ENCODE measurements around the gene COX6B2. TPM values are rescaled to one million over a fixed set of nuclear protein-coding genes. Genes with fewer than 3 reads are reported as not detected.
A peak's percentile ranks its signal among the peaks of the same experiment; 100 is the strongest.
"Not testable (repeated sequence)": the region's sequence is repeated elsewhere in the genome, so short reads cannot be mapped to it uniquely, and the experiment has no call there.

Gene COX6B2
- total RNA-seq, 1 donor from 2014 or later: not detected

- H3K27me3 ChIP-seq: no peaks in the 10 kb centered on the region
- H3K4me3 ChIP-seq: no peak overlapping the region
- H3K79me2 ChIP-seq (ENCODE audit: low read depth): no peaks in the 10 kb centered on the region
- Mint-ChIP-seq H3K27me3 (ENCODE audit: insufficient read depth, low read depth) (peaks cover 16% of the 10 kb centered on the region), H3K4me3 (no peak overlapping the region), H3K27ac (no peak overlapping the region), H3K36me3 (no peaks in the 10 kb centered on the region), H3K9me3 (peaks cover 2% of the 10 kb centered on the region), H3K4me1 (peaks cover 12% of the 10 kb centered on the region)
- H3K4me1 ChIP-seq: no peaks in the 10 kb centered on the region
- H3K36me3 ChIP-seq: no peaks in the 10 kb centered on the region
- no peak for DNase-seq (ENCODE audit: low spot score)
- H3F3A ChIP-seq (ENCODE audit: low read depth): peaks cover 8% of the 10 kb centered on the region
- TF ChIP-seq, protein P1, sequence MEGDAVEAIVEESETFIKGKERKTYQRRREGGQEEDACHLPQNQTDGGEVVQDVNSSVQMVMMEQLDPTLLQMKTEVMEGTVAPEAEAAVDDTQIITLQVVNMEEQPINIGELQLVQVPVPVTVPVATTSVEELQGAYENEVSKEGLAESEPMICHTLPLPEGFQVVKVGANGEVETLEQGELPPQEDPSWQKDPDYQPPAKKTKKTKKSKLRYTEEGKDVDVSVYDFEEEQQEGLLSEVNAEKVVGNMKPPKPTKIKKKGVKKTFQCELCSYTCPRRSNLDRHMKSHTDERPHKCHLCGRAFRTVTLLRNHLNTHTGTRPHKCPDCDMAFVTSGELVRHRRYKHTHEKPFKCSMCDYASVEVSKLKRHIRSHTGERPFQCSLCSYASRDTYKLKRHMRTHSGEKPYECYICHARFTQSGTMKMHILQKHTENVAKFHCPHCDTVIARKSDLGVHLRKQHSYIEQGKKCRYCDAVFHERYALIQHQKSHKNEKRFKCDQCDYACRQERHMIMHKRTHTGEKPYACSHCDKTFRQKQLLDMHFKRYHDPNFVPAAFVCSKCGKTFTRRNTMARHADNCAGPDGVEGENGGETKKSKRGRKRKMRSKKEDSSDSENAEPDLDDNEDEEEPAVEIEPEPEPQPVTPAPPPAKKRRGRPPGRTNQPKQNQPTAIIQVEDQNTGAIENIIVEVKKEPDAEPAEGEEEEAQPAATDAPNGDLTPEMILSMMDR (IDR thresholded peaks at IDR 0.05): no peak
- no peak for TF ChIP-seq EZH2phosphoT487 (IDR thresholded peaks at IDR 0.05)
- TF ChIP-seq EZH2 (IDR thresholded peaks at IDR 0.05): no peak
- H3K9me3 ChIP-seq (ENCODE audit: low read depth): no peaks in the 10 kb centered on the region
- no peak overlapping the region for H3K9ac ChIP-seq
- H2AFZ ChIP-seq (replicated peaks): no peak overlapping the region
- no peak overlapping the region for H3K27ac ChIP-seq
- H4K20me1 ChIP-seq (ENCODE audit: low read depth): no peaks in the 10 kb centered on the region
- no peak overlapping the region for H3K4me2 ChIP-seq
Observed at GRCh38 chr19:55333870-55334269, 20.6 kb downstream of the COX6B2 start.

- not testable (repeated sequence) for H3K27ac ChIP-seq; H3K4me1 ChIP-seq; H4K20me1 ChIP-seq (ENCODE audit: low read depth); H3K27ac Mint-ChIP-seq; H3K4me3 ChIP-seq; H3K27me3 Mint-ChIP-seq (ENCODE audit: insufficient read depth, low read depth); H3K9ac ChIP-seq; H3K27me3 ChIP-seq; H3K79me2 ChIP-seq (ENCODE audit: low read depth); H3K4me2 ChIP-seq; DNase-seq (ENCODE audit: low spot score); H3K4me1 Mint-ChIP-seq; H3F3A ChIP-seq (ENCODE audit: low read depth); H2AFZ ChIP-seq (replicated peaks); H3K9me3 Mint-ChIP-seq; H3K4me3 Mint-ChIP-seq; H3K36me3 ChIP-seq; H3K36me3 Mint-ChIP-seq; H3K9me3 ChIP-seq (ENCODE audit: low read depth)
Observed at GRCh38 chr19:55329791-55330190, 24.7 kb downstream of the COX6B2 start.

- not testable (repeated sequence) for H3K4me3 Mint-ChIP-seq; H3K4me3 ChIP-seq; H3K4me2 ChIP-seq; H3K36me3 Mint-ChIP-seq; H3K79me2 ChIP-seq (ENCODE audit: low read depth); H3K4me1 ChIP-seq; H3K27ac ChIP-seq; H3K4me1 Mint-ChIP-seq; H3K36me3 ChIP-seq; H3F3A ChIP-seq (ENCODE audit: low read depth); H4K20me1 ChIP-seq (ENCODE audit: low read depth); H3K9me3 ChIP-seq (ENCODE audit: low read depth); DNase-seq (ENCODE audit: low spot score); H3K27ac Mint-ChIP-seq; H3K27me3 ChIP-seq; H3K9me3 Mint-ChIP-seq; H3K9ac ChIP-seq; H2AFZ ChIP-seq (replicated peaks)
- peaks cover 11% of the 10 kb centered on the region for H3K27me3 Mint-ChIP-seq (ENCODE audit: insufficient read depth, low read depth)
Observed at GRCh38 chr19:55328774-55329318, 25.7 kb downstream of the COX6B2 start.

- Mint-ChIP-seq H3K4me1 (peaks cover 3% of the 10 kb centered on the region), H3K27ac (peak within 1 kb of the TSS; percentile 54), H3K9me3 (peaks cover 2% of the 10 kb centered on the region), H3K36me3 (no peaks in the 10 kb centered on the region), H3K4me3 (no peak within 1 kb of the TSS), H3K27me3 (ENCODE audit: insufficient read depth, low read depth) (peaks cover 4% of the 10 kb centered on the region)
- Histone ChIP-seq H3K4me2 (no peak within 1 kb of the TSS), H3K4me1 (no peaks in the 10 kb centered on the region), H4K20me1 (ENCODE audit: low read depth) (no peaks in the 10 kb centered on the region), H3K27me3 (no peaks in the 10 kb centered on the region), H3K4me3 (no peak within 1 kb of the TSS), H3K27ac (no peak within 1 kb of the TSS), H3K79me2 (ENCODE audit: low read depth) (no peaks in the 10 kb centered on the region), H3K9ac (no peak within 1 kb of the TSS), H3K9me3 (ENCODE audit: low read depth) (no peaks in the 10 kb centered on the region), H3K36me3 (no peaks in the 10 kb centered on the region), H2AFZ (replicated peaks) (no peak within 1 kb of the TSS), H3F3A (ENCODE audit: low read depth) (no peaks in the 10 kb centered on the region)
- no peak for DNase-seq (ENCODE audit: low spot score)
- no peak for TF ChIP-seq EZH2 (IDR thresholded peaks at IDR 0.05)
- TF ChIP-seq, protein P1 (IDR thresholded peaks at IDR 0.05): no peak
- no peak for TF ChIP-seq EZH2phosphoT487 (IDR thresholded peaks at IDR 0.05)
Observed at GRCh38 chr19:55325172-55325571, 29.3 kb downstream of the COX6B2 start, which contains the start of gene TMEM150B. Gene TMEM150B (minus strand): TSS chr19:55325341. CDS start chr19:55321036, 4,305 bp downstream.
